Esophagus squamous epithelium (tissue), 5 donors: ENCODE measurements around the gene KCNQ4. TPM values are rescaled to one million over a fixed set of nuclear protein-coding genes. Genes with fewer than 3 reads are reported as not detected.

ENCODE experiments used
- DNase-seq: peaks from one replicate; lab custom pipeline; 2025; lab: John Stamatoyannopoulos, UW
- H3K27ac ChIP-seq, 4 donors: fragments of 200-600 bp; sonication (generic); one replicate each; pipeline ENCODE4 v1.5.1; 2016 to 2019; ENCODE audit warnings: mild to moderate bottlenecking in 1 of 4
- H3K27me3 ChIP-seq, 4 donors: fragments of 200-600 bp; sonication (generic); 1 replicate in 3 of 4; 2 replicates in 1 of 4; pipeline versions ENCODE4 v1.5.1 to v1.6.0; 2017 to 2021; ENCODE audit warnings: antibody characterized with exemption in 1 of 4
- H3K36me3 ChIP-seq, 3 donors: fragments of 200-600 bp; sonication (generic); one replicate each; pipeline ENCODE4 v1.5.1; 2016 to 2019
- H3K4me1 ChIP-seq, 3 donors: fragments of 200-600 bp; sonication (generic); one replicate each; pipeline ENCODE4 v1.5.1; 2017 to 2019
- H3K4me3 ChIP-seq, 4 donors: fragments of 200-600 bp; sonication (generic); 1 replicate in 3 of 4; 2 replicates in 1 of 4; pipeline ENCODE4 v1.5.1; 2016 to 2019; ENCODE audit warnings: mild to moderate bottlenecking in 2 of 4, moderate library complexity in 1 of 4
- H3K9me3 ChIP-seq, 3 donors: fragments of 200-600 bp; sonication (generic); one replicate each; pipeline ENCODE4 v1.5.1; 2016 to 2019
- POLR2A ChIP-seq, 4 donors: fragments of 450-650 bp; IDR thresholded peaks; one replicate each; pipeline ENCODE4 v1.6.1; 2017; ENCODE audit warnings: antibody characterized with exemption in 4 of 4, mild to moderate bottlenecking in 4 of 4, moderate library complexity in 3 of 4
- WGBS, 2 donors: methylation state at CpG; one replicate each; pipeline ENCODE4 v1.1.5; 2018; 5-methylcytosine and 5-hydroxymethylcytosine counted together
- intact Hi-C: fragments of 100-400 bp; cut with DNase I; formaldehyde crosslinking; loops from one replicate; pipeline ENCODE4 v1.15.0; 2022
- total RNA-seq, 4 donors: library from RNA; depleted of rRNA; stranded (reverse); fragments of >200 nt; gene quantifications; one replicate each; pipeline ENCODE4 v1.1.0, GENCODE V29; 2016
- TF ChIP-seq, protein P1 (sequence below), 6 experiments: fragments of 450-650 bp in 4 of 6; fragments of 200-600 bp in 2 of 6; sonication (generic) in 2 of 6; IDR thresholded peaks; one replicate each; pipeline ENCODE4 v1.5.1; 2016 to 2019; ENCODE audit warnings: antibody characterized with exemption in 6 of 6, mild to moderate bottlenecking in 4 of 6, moderate library complexity in 4 of 6
- donor health status: DM: yes; HTN: yes; CAD: no.

The KCNQ4 gene
- total RNA-seq, 4 donors from 2014 or later: 0.50 to 2.1 (median 0.81) TPM

DNA sequence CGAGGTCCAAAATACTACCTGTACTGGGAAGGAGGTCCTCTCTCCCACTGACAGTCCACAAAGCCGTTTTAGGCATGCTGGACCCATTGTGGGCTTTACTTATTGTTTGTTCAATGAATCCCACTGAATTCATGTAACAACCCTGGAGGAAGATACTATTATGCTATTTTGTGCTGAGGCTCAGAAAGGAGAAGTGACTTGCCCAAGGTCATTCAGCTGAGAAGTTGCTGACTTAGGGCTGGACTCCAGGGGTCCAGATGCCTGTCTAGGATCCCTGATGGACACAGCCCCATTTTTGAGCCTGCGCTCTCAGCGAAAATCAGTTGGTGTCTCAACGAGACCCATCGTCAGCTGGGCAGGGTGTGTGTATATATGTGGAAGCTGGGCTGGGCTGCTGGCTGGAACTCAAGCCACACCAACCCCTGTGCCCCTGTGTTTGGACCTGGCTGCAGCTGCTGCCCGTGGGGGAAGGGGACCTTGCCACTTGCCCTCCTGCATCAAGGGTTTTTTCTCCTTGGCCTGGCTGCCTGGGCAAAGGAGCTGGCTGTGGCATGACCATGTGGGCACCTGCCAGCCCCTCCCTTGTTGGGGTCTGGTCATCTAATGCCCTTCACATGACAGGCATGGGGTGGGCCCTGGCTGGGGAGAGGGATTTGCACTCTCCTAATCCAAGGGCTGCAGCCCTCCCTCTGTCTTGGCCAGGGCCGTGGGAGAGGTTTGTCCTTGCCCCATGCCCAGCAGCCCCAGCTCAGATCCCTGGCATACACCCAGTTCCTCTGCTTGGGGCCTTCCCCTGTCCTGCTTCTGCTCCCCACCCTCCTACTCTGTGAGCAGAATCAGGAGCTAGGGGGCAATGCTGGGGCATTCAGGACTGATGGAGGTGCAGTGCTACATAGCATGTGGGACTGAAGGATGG is 15.0 kb downstream of the KCNQ4 start:
- peak overlapping the region in 3 of 4 donors; percentile 18 to 72 (median 68) for H3K27ac ChIP-seq
- WGBS, 2 donors: 0 to 77% methylated on average over 1 to 7 of the region's 8 CpGs
- H3K4me3 ChIP-seq: no peak overlapping the region
- no peak for DNase-seq
- TF ChIP-seq, protein P1, sequence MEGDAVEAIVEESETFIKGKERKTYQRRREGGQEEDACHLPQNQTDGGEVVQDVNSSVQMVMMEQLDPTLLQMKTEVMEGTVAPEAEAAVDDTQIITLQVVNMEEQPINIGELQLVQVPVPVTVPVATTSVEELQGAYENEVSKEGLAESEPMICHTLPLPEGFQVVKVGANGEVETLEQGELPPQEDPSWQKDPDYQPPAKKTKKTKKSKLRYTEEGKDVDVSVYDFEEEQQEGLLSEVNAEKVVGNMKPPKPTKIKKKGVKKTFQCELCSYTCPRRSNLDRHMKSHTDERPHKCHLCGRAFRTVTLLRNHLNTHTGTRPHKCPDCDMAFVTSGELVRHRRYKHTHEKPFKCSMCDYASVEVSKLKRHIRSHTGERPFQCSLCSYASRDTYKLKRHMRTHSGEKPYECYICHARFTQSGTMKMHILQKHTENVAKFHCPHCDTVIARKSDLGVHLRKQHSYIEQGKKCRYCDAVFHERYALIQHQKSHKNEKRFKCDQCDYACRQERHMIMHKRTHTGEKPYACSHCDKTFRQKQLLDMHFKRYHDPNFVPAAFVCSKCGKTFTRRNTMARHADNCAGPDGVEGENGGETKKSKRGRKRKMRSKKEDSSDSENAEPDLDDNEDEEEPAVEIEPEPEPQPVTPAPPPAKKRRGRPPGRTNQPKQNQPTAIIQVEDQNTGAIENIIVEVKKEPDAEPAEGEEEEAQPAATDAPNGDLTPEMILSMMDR (IDR thresholded peaks at IDR 0.05): no peak
- no peak for TF ChIP-seq POLR2A (IDR thresholded peaks at IDR 0.05)
- H3K4me1 ChIP-seq: peaks cover 18 to 72% (median 35%) of the 10 kb centered on the region in 3 donors
- intact Hi-C loops: no loop called here
- no peaks in the 10 kb centered on the region for H3K9me3 ChIP-seq
- no peaks in the 10 kb centered on the region for H3K27me3 ChIP-seq
- no peaks in the 10 kb centered on the region for H3K36me3 ChIP-seq

DNA sequence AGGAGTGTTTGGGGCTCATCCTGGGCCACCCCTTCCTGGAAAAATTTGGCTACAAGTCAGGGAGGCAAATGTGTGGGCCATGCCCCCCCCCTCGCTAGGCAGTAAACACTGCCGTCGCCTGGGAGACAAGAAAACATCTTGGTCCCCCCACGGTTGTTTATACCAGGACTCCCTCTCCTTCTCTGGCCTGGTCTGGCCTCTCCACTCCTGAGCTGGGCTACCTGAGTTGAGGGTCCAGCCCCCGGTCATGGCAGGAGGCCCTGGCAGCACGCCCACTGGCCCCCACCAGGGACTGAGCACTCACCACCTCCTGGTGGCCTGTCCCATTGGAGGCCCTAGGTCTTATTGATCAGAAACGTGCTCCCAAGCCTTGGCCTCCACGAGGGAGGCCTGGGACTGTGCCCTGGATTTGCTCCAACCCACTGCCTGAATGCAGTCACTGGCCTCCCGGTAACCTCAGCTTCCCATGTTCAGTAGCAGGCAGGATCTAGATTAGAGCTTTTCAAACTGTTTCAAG is 15.8 kb downstream of the KCNQ4 start:
- no peaks in the 10 kb centered on the region for H3K9me3 ChIP-seq
- WGBS, 2 donors: 38 to 69% methylated on average over 3 to 7 of the region's 9 CpGs
- peak overlapping the region in 3 of 4 donors; percentile 32 to 72 (median 60) for H3K27ac ChIP-seq
- H3K27me3 ChIP-seq: no peaks in the 10 kb centered on the region
- no peaks in the 10 kb centered on the region for H3K36me3 ChIP-seq
- no peak overlapping the region for H3K4me3 ChIP-seq
- TF ChIP-seq, protein P1 (IDR thresholded peaks at IDR 0.05): no peak
- no peak for TF ChIP-seq POLR2A (IDR thresholded peaks at IDR 0.05)
- no peak for DNase-seq
- peaks cover 18 to 77% (median 35%) of the 10 kb centered on the region in 3 donors for H3K4me1 ChIP-seq
- intact Hi-C loops: no loop called here

GRCh38 chr1:40801742-40802077 is 18.1 kb downstream of the KCNQ4 start:
- peaks cover 18 to 74% (median 35%) of the 10 kb centered on the region in 3 donors for H3K4me1 ChIP-seq
- intact Hi-C loops: no loop called here

GRCh38 chr1:40802078-40802741 is 18.6 kb downstream of the KCNQ4 start:
- Histone ChIP-seq H3K4me3 (peak overlapping the region; percentile 24 to 67 (median 37)), H3K27me3 (no peaks in the 10 kb centered on the region), H3K9me3 (no peaks in the 10 kb centered on the region), H3K36me3 (no peaks in the 10 kb centered on the region), H3K27ac (peak overlapping the region; percentile 71 to 88 (median 86)), H3K4me1 (peaks cover 18 to 74% (median 31%) of the 10 kb centered on the region in 3 donors)
- DNase-seq: peak; percentile 32
- WGBS, 2 donors: 3 to 31% methylated on average over 5 to 23 of the region's 56 CpGs
- intact Hi-C loops: no loop called here
- no peak for TF ChIP-seq POLR2A (IDR thresholded peaks at IDR 0.05)
- TF ChIP-seq, protein P1 (IDR thresholded peaks at IDR 0.05): no peak

More at GRCh38 chr1:40801742-40802077, 18.1 kb downstream of the KCNQ4 start:
- TF ChIP-seq, protein P1 (IDR thresholded peaks at IDR 0.05): no peak
- TF ChIP-seq POLR2A (IDR thresholded peaks at IDR 0.05): no peak
- 40% methylated on average over 1 of the region's 3 CpGs; no CpG with 5 or more reads in 1 of the 2 donors for whole genome bisulfite sequencing, 2 donors
- H3K27ac ChIP-seq: peak overlapping the region; percentile 71 to 88 (median 86)
- no peaks in the 10 kb centered on the region for H3K27me3 ChIP-seq
- H3K9me3 ChIP-seq: no peaks in the 10 kb centered on the region
- H3K36me3 ChIP-seq: no peaks in the 10 kb centered on the region
- H3K4me3 ChIP-seq: peak overlapping the region; percentile 24 to 67 (median 37)
- DNase-seq: no peak
